Loucy (cell line): ENCODE data around the gene RSF1.

ENCODE experiments used
- CTCF ChIP-seq: fragments of 200-600 bp; sonication (generic); conservative IDR thresholded peaks from 2 replicates; pipeline ENCODE4 v1.5.1; 2014; ENCODE audit warnings: mild to moderate bottlenecking, antibody characterized with exemption, low read length
- EZH2phosphoT487 ChIP-seq: fragments of 200-600 bp; IDR thresholded peaks from 2 replicates; pipeline ENCODE4 v1.6.1; 2018; ENCODE audit warnings: antibody characterized with exemption, mild to moderate bottlenecking, moderate library complexity, borderline replicate concordance

GRCh38 chr11:77669848-77670511 is 150.5 kb downstream of the RSF1 start:
- TF ChIP-seq CTCF (no peak), EZH2phosphoT487 (no peak)
